ENCODE data around the gene PSMB2. TPM values are rescaled to one million over a fixed set of nuclear protein-coding genes. Genes with fewer than 3 reads are reported as not detected.
"Not testable (repeated sequence)": the region's sequence is repeated elsewhere in the genome, so short reads cannot be mapped to it uniquely, and the experiment has no call there.

PSMB2 gene
- total RNA-seq, 1 donor from 2014 or later: 38.1 TPM

- DNase-seq (ENCODE audit: missing footprints) (peak; percentile 76), ATAC-seq (peak; percentile 58)
- intact Hi-C loops (cut with DNase I): no loop called here
Observed at GRCh38 chr1:35577071-35577998, 64.0 kb downstream of the PSMB2 start.

- ATAC-seq; intact Hi-C loops (cut with DNase I): not testable (repeated sequence)
- peak; percentile 58 for DNase-seq (ENCODE audit: missing footprints)
Observed at GRCh38 chr1:35576766-35577070, 64.6 kb downstream of the PSMB2 start.

GRCh38 chr1:35576061-35576765, 65.1 kb downstream of the PSMB2 start:
- ATAC-seq (no peak), DNase-seq (ENCODE audit: missing footprints) (no peak)
- intact Hi-C loops (cut with DNase I): no loop called here

DNA sequence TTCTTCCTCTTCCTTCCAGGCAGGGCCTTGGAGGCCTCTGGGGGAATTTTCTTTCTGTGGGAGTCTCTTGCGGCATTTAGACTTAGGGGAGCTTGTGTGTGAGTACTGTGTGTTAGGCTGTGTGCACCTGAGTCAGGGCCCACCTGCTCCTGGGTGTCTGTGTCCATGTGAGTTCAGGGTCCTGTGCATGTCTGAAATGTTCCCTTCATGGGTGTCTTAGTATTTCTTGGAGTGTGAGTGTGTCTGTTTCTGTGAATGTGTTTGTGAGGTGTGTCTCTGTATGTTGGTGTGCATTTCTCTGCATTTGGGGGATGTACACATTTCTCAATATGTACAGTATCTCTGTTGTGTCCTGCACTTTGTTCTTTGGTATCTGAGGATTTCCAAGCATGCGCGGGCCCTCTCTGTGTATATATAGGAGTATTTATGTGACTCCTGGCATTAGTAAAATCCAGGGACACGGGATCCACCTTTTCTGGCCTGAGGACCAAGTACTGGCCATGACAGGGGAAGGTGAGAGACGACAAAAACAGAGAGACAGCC, 65.8 kb downstream of the PSMB2 start:
- DNase-seq (ENCODE audit: missing footprints): no peak
- no peak for ATAC-seq

GRCh38 chr1:35574655-35575415, 66.5 kb downstream of the PSMB2 start:
- ATAC-seq (no peak), DNase-seq (ENCODE audit: missing footprints) (peak; percentile 55)
- intact Hi-C loops (cut with DNase I): no loop called here

More for the DNA sequence above, 65.8 kb downstream of the PSMB2 start:
- intact Hi-C loops (cut with DNase I): no loop called here

DNA sequence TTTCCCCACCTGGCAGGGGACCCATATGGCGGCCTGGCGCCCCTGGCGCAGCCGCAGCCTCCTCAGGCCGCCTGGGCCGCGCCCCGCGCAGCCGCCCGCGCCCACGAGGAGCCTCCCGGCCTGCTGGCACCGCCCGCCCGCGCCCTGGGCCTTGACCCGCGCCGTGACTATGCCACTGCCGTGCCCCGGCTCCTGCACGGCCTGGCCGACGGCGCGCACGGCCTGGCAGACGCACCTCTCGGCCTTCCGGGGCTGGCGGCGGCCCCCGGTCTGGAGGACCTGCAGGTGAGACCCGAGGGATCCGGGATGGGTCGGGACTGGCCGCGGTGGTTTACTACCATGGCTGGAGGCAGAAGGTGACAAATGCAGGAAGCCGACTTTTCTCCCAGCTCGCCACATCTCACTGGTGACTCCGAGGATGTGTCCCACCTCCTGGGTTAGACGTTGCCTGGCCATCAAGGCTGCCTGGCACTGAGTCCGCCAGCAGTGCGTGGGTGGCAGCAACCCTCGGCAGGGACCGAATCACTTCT, 67.1 kb downstream of the PSMB2 start:
- intact Hi-C loops (cut with DNase I): no loop called here
- ATAC-seq (no peak), DNase-seq (ENCODE audit: missing footprints) (no peak)

- peak; percentile 75 for DNase-seq (ENCODE audit: missing footprints)
- intact Hi-C loops (cut with DNase I): no loop called here
- ATAC-seq: no peak
Observed at GRCh38 chr1:35573198-35574124, 67.9 kb downstream of the PSMB2 start, which contains the start of gene TFAP2E. TSS of gene TFAP2E (plus strand) at chr1:35573314. CDS start at chr1:35573578, 264 bp downstream.

GRCh38 chr1:35572296-35572695, 69.0 kb downstream of the PSMB2 start:
- intact Hi-C loops (cut with DNase I): no loop called here
- ATAC-seq (no peak), DNase-seq (ENCODE audit: missing footprints) (no peak)

GRCh38 chr1:35571263-35571662, 70.1 kb downstream of the PSMB2 start:
- DNase-seq (ENCODE audit: missing footprints) (no peak), ATAC-seq (no peak)
- intact Hi-C loops (cut with DNase I): no loop called here

- intact Hi-C loops (cut with DNase I): no loop called here
- DNase-seq (ENCODE audit: missing footprints) (no peak), ATAC-seq (no peak)
Observed at GRCh38 chr1:35570589-35571137, 70.7 kb downstream of the PSMB2 start.

DNA sequence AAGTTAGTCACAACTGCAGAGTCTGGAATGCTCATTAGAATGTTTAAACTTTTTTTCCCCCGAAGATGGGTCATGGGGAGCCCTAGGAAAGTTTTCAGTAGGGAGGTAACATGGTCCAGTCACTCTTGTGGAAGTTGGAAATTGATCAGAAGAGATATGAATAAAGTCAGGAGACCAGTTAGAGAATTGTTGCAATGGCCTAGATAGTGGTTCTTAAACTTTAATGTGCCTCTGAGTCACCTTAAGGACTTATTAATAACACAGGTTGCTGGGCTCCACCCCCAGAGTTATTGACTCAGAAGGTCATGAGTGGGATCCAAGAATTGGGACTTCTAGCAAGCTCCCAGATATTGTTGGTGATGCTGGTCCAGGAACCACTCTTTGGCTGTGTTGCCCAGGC, 71.4 kb downstream of the PSMB2 start:
- DNase-seq (ENCODE audit: missing footprints): no peak
- no peak for ATAC-seq
- intact Hi-C loops (cut with DNase I): loop anchor here (2.0 kb wide), 2 partner anchors 157 to 203 kb away; no protein-coding TSS in a partner anchor

DNA sequence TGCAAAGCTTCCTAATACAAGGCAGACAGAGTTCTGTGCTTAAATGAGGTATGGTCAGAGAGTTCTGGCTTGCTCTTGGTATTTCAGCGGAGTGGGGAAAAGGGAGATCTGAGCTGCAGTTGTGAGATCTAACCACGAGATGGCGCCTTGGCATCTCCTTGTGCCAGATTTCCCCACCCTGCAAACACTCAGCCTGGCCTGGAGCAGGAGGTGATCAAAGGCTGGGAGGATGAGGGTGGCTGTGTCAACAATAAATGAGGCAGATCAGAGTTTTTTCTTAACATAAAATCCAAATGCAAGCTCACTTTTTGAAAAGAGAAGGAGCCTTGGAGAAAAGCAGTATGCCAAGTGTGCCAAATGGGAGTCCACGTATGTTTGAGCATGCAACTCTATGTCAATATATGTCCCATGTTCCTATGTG, 72.3 kb downstream of the PSMB2 start:
- intact Hi-C loops (cut with DNase I): loop anchor here (2.0 kb wide), 2 partner anchors 158 to 204 kb away; no protein-coding TSS in a partner anchor
- ATAC-seq (peak; percentile 47), DNase-seq (ENCODE audit: missing footprints) (peak; percentile 72)

- intact Hi-C loops (cut with DNase I): loop anchor here (2.0 kb wide), 2 partner anchors 159 to 205 kb away; no protein-coding TSS in a partner anchor
- ATAC-seq (no peak), DNase-seq (ENCODE audit: missing footprints) (no peak)
Observed at GRCh38 chr1:35567947-35568558, 73.3 kb downstream of the PSMB2 start.

DNA sequence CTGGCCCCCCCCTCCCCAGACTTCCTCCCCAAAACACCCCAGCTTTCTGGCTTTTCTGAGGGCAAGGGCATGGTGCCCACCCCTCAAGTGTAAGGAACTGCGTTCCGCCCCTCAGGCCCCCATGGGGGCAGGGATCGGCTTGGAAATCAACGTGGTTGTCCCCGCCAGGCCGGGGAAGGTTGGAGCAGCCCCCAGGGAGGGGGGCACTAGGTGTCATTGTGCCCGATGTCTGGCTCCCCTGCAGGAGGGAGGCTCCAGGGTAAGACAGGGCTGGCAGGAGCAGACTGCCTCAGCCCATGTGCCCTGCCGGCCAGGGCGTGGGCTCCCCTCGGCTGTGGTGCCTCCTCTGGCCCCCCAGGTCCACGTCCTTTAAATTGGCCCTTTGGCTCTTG, 75.6 kb downstream of the PSMB2 start:
- intact Hi-C loops (cut with DNase I): no loop called here
- DNase-seq (ENCODE audit: missing footprints) (no peak), ATAC-seq (no peak)

GRCh38 chr1:35564884-35565741, 76.2 kb downstream of the PSMB2 start:
- intact Hi-C loops (cut with DNase I): loop anchor here (1.0 kb wide), 1 partner anchor 114 kb away; no protein-coding TSS in a partner anchor
- ATAC-seq: no peak
- DNase-seq (ENCODE audit: missing footprints): no peak

Data from Right ventricle myocardium inferior (tissue), 1 donor.